GM23338 (cell line): ENCODE measurements around the gene KCNAB2. TPM values are rescaled to one million over a fixed set of nuclear protein-coding genes. Genes with fewer than 3 reads are reported as not detected.
A peak's percentile ranks its signal among the peaks of the same experiment; 100 is the strongest.

Experiments
- ATAC-seq: fragments of 200-7000 bp; cut with Tn5 transposase; 3 replicates; pipeline ENCODE4 v1.9.1; 2020
- DNase-seq: peaks from one replicate; pipeline ENCODE4 v3.0.0-alpha.2; 2015; ENCODE audit warnings: low spot score
- H2AFZ ChIP-seq: fragments of 200-600 bp; sonication (generic); 2 replicates; pipeline ENCODE4 v1.8.0; 2016; ENCODE audit warnings: antibody characterized with exemption, mild to moderate bottlenecking, moderate library complexity
- H3F3A ChIP-seq: fragments of 200-600 bp; sonication (generic); replicated peaks from 2 replicates; pipeline ENCODE4 v1.8.0; 2017; ENCODE audit warnings: antibody characterized with exemption, mixed run types, low read depth
- H3K27ac ChIP-seq: fragments of 200-600 bp; sonication (generic); 2 replicates; pipeline ENCODE4 v1.6.1; 2016; ENCODE audit warnings: low read depth
- H3K27me3 ChIP-seq: fragments of 200-600 bp; sonication (generic); 2 replicates; pipeline ENCODE4 v1.8.0; 2016; ENCODE audit warnings: mild to moderate bottlenecking, mixed run types, moderate library complexity; ENCODE audit not compliant: insufficient read depth
- H3K36me3 ChIP-seq: fragments of 200-600 bp; sonication (generic); 2 replicates; pipeline ENCODE4 v1.8.0; 2016; ENCODE audit warnings: mild to moderate bottlenecking; ENCODE audit not compliant: insufficient read depth
- H3K4me1 ChIP-seq: fragments of 200-600 bp; sonication (generic); 2 replicates; pipeline ENCODE4 v1.8.0; 2016; ENCODE audit warnings: mild to moderate bottlenecking, moderate library complexity; ENCODE audit not compliant: insufficient read depth
- H3K4me2 ChIP-seq: fragments of 200-600 bp; sonication (generic); 2 replicates; pipeline ENCODE4 v1.7.1; 2017; ENCODE audit warnings: mixed run types
- H3K4me3 ChIP-seq: fragments of 200-600 bp; sonication (generic); 2 replicates; pipeline ENCODE4 v1.6.1; 2016; ENCODE audit warnings: mixed run types
- H3K79me2 ChIP-seq: fragments of 200-600 bp; sonication (generic); replicated peaks from 2 replicates; pipeline ENCODE4 v1.8.0; 2017; ENCODE audit warnings: mild to moderate bottlenecking; ENCODE audit not compliant: insufficient read depth
- H3K9me2 ChIP-seq: fragments of 200-600 bp; sonication (generic); 2 replicates; pipeline ENCODE4 v1.8.0; 2017; ENCODE audit not compliant: insufficient read depth
- H4K20me1 ChIP-seq: fragments of 200-600 bp; sonication (generic); replicated peaks from 2 replicates; pipeline ENCODE4 v1.8.0; 2017; ENCODE audit warnings: mild to moderate bottlenecking; ENCODE audit not compliant: insufficient read depth
- H3K27ac Mint-ChIP-seq: 2 replicates; pipeline ENCODE4 v1.8.0; 2020; ENCODE audit warnings: inconsistent platforms, mild to moderate bottlenecking, moderate library complexity, mixed read lengths
- H3K27me3 Mint-ChIP-seq: 3 replicates; pipeline ENCODE4 v1.8.0; 2022; ENCODE audit warnings: low read depth, mild to moderate bottlenecking, moderate library complexity, mixed read lengths, inconsistent platforms; ENCODE audit not compliant: insufficient read depth, poor library complexity
- H3K36me3 Mint-ChIP-seq: 3 replicates; pipeline ENCODE4 v1.8.0; 2021; ENCODE audit warnings: low read depth, mild to moderate bottlenecking, inconsistent platforms, moderate library complexity, mixed read lengths
- H3K4me1 Mint-ChIP-seq: 3 replicates; pipeline ENCODE4 v1.8.0; 2020; ENCODE audit warnings: mild to moderate bottlenecking, inconsistent platforms, mixed read lengths
- H3K4me3 Mint-ChIP-seq: 3 replicates; pipeline ENCODE4 v1.8.0; 2021; ENCODE audit warnings: moderate library complexity, mild to moderate bottlenecking, inconsistent platforms, mixed read lengths
- H3K9me3 Mint-ChIP-seq: 3 replicates; pipeline ENCODE4 v1.8.0; 2020; ENCODE audit warnings: moderate library complexity, mild to moderate bottlenecking, inconsistent platforms, mixed read lengths
- CREB1 ChIP-seq: fragments of 250-450 bp; sonication (Bioruptor Pico); IDR thresholded peaks from 2 replicates; pipeline ENCODE4 v1.5.0; 2020; ENCODE audit warnings: low read depth, mild to moderate bottlenecking, moderate library complexity
- ETS1 ChIP-seq: IDR thresholded peaks from 2 replicates; pipeline ENCODE4 v1.6.1; 2016; ENCODE audit warnings: antibody characterized with exemption
- EZH2 ChIP-seq: fragments of 200-600 bp; sonication (generic); IDR thresholded peaks from one replicate; pipeline ENCODE4 v1.8.0; 2017; ENCODE audit warnings: antibody characterized with exemption, mild to moderate bottlenecking, low read depth; ENCODE audit not compliant: unreplicated experiment
- EZH2phosphoT487 ChIP-seq: fragments of 200-600 bp; sonication (generic); IDR thresholded peaks from one replicate; pipeline ENCODE4 v1.8.1; 2018; ENCODE audit warnings: antibody characterized with exemption; ENCODE audit not compliant: unreplicated experiment
- JUNB ChIP-seq: IDR thresholded peaks from one replicate; pipeline ENCODE4 v1.6.1; 2016; ENCODE audit warnings: antibody characterized with exemption; ENCODE audit not compliant: unreplicated experiment
- NANOG ChIP-seq: IDR thresholded peaks from 2 replicates; pipeline ENCODE4 v1.6.1; 2016; ENCODE audit warnings: antibody characterized with exemption, borderline replicate concordance
- POLR2AphosphoS5 ChIP-seq: IDR thresholded peaks from 2 replicates; pipeline ENCODE4 v1.6.1; 2016; ENCODE audit warnings: antibody characterized with exemption, low read depth
- STAT1 ChIP-seq: IDR thresholded peaks from one replicate; pipeline ENCODE4 v1.6.1; 2016; ENCODE audit warnings: antibody characterized with exemption; ENCODE audit not compliant: unreplicated experiment
- ZNF114 ChIP-seq: fragments of 250-450 bp; sonication (Bioruptor Pico); IDR thresholded peaks from 2 replicates; pipeline ENCODE4 v1.5.0; 2020; ENCODE audit warnings: mild to moderate bottlenecking, moderate library complexity
- ZNF331 ChIP-seq: fragments of 250-450 bp; sonication (Bioruptor Pico); IDR thresholded peaks from 2 replicates; pipeline ENCODE4 v1.5.0; 2020; ENCODE audit warnings: low read depth, mild to moderate bottlenecking, moderate library complexity
- polyA plus RNA-seq: library from polyadenylated mRNA; unstranded; fragments of >200 nt; fragmentation: Nextera tagmentation; extraction: Ambion mirVana; gene quantifications from 2 replicates; pipeline ENCODE4 v1.2.1, GENCODE V29; 2016
- total RNA-seq: library from RNA; depleted of rRNA; stranded (reverse); fragments of >200 nt; shearing (Covaris generic); gene quantifications from 2 replicates; pipeline ENCODE4 v1.2.3, GENCODE V29; 2014
- TF ChIP-seq, protein P1 (sequence below): IDR thresholded peaks from one replicate; pipeline ENCODE4 v1.6.1; 2018; ENCODE audit warnings: antibody characterized with exemption; ENCODE audit not compliant: unreplicated experiment

The KCNAB2 gene
- total and polyA plus RNA-seq, 2 experiments from 2014 or later: 3.0 to 3.7 TPM

GRCh38 chr1:6109688-6110087 lies 64.0 kb downstream of the KCNAB2 start:
- Mint-ChIP-seq H3K4me1 (no peaks in the 10 kb centered on the region), H3K4me3 (no peak overlapping the region), H3K27ac (no peak overlapping the region), H3K36me3 (no peaks in the 10 kb centered on the region; the same call in 2 of the 3 replicates), H3K9me3 (no peaks in the 10 kb centered on the region), H3K27me3 (peaks cover 8% of the 10 kb centered on the region)
- TF ChIP-seq CREB1 (no peak), JUNB (no peak), EZH2phosphoT487 (no peak), POLR2AphosphoS5 (no peak), STAT1 (no peak), EZH2 (no peak), ETS1 (no peak), NANOG (no peak), ZNF331 (CRISPR knock-in tag) (no peak)
- TF ChIP-seq, protein P1, sequence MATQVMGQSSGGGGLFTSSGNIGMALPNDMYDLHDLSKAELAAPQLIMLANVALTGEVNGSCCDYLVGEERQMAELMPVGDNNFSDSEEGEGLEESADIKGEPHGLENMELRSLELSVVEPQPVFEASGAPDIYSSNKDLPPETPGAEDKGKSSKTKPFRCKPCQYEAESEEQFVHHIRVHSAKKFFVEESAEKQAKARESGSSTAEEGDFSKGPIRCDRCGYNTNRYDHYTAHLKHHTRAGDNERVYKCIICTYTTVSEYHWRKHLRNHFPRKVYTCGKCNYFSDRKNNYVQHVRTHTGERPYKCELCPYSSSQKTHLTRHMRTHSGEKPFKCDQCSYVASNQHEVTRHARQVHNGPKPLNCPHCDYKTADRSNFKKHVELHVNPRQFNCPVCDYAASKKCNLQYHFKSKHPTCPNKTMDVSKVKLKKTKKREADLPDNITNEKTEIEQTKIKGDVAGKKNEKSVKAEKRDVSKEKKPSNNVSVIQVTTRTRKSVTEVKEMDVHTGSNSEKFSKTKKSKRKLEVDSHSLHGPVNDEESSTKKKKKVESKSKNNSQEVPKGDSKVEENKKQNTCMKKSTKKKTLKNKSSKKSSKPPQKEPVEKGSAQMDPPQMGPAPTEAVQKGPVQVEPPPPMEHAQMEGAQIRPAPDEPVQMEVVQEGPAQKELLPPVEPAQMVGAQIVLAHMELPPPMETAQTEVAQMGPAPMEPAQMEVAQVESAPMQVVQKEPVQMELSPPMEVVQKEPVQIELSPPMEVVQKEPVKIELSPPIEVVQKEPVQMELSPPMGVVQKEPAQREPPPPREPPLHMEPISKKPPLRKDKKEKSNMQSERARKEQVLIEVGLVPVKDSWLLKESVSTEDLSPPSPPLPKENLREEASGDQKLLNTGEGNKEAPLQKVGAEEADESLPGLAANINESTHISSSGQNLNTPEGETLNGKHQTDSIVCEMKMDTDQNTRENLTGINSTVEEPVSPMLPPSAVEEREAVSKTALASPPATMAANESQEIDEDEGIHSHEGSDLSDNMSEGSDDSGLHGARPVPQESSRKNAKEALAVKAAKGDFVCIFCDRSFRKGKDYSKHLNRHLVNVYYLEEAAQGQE: no peak
- Histone ChIP-seq H3K9me2 (no peaks in the 10 kb centered on the region), H3K4me2 (no peak overlapping the region), H4K20me1 (no peaks in the 10 kb centered on the region), H3K4me3 (no peak overlapping the region), H3K27me3 (no peaks in the 10 kb centered on the region), H3F3A (no peaks in the 10 kb centered on the region), H3K4me1 (no peaks in the 10 kb centered on the region), H3K36me3 (no peaks in the 10 kb centered on the region), H3K79me2 (no peaks in the 10 kb centered on the region), H2AFZ (no peak overlapping the region), H3K27ac (no peak overlapping the region)
- peak; percentile 20 for ATAC-seq
- DNase-seq: no peak

- DNase-seq (no peak), ATAC-seq (no peak)
- Histone ChIP-seq H3K79me2 (no peaks in the 10 kb centered on the region), H3K4me1 (no peaks in the 10 kb centered on the region), H2AFZ (no peak overlapping the region), H3F3A (no peaks in the 10 kb centered on the region), H3K4me3 (no peak overlapping the region), H3K27me3 (no peaks in the 10 kb centered on the region), H3K9me2 (no peaks in the 10 kb centered on the region), H3K27ac (no peak overlapping the region), H3K36me3 (no peaks in the 10 kb centered on the region), H3K4me2 (no peak overlapping the region), H4K20me1 (no peaks in the 10 kb centered on the region)
- H3K4me1 Mint-ChIP-seq: no peaks in the 10 kb centered on the region
- H3K36me3 Mint-ChIP-seq: no peaks in the 10 kb centered on the region
- no peak overlapping the region for H3K27ac Mint-ChIP-seq
- H3K9me3 Mint-ChIP-seq: no peaks in the 10 kb centered on the region
- H3K27me3 Mint-ChIP-seq: peaks cover 9% of the 10 kb centered on the region
- TF ChIP-seq, protein P1: no peak
- TF ChIP-seq JUNB (no peak), ZNF114 (CRISPR knock-in tag) (no peak)
- H3K4me3 Mint-ChIP-seq: no peak overlapping the region
Measured at GRCh38 chr1:6110326-6110725, 64.6 kb downstream of the KCNAB2 start.
